ENCODE measurements around the gene COBLL1. TPM values are rescaled to one million over a fixed set of nuclear protein-coding genes. Genes with fewer than 3 reads are reported as not detected.

The COBLL1 gene
- total and polyA plus RNA-seq, 2 donors (not counting 1 experiment from before 2014, with no cell fraction given), result 10.1 to 11.9 TPM

DNA sequence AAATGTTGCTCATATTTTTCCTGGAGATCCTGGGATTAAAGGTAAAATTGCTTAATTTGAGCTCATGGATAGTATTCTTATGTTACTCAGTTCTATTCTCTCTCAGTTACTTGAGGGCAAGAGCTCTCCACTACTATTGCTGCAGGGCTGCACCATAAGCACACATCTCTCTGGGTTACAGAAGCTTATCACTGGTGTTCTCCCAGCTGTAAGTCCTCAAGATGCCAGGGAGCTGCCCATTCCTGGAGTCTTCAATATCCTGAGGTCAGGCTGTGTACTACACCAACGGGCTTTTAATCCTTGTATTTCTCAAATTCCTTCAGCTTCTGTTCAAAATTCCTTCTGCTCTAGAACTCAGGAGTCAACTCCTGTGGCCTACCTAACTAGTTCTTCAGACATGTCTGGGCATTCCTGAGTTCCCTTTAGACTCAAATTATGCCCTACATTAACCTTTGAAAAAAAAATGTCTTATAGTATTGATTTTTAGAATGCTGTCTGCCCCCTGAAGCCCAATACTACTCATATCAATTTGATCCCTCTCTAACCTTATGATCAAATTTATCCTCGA, 17.7 kb upstream of the COBLL1 start:
- no peaks in the 10 kb centered on the region for H3K4me1 ChIP-seq (ENCODE audit: control insufficient read depth, extremely low read depth, insufficient read depth, low read length)
- H3K27ac ChIP-seq (ENCODE audit: insufficient read depth, low read length), result no peak overlapping the region
- no peak overlapping the region for H3K4me3 ChIP-seq (replicated peaks in 1 of 4; ENCODE audit: control extremely low read depth in 1 of 4, insufficient read depth in 1 of 4, low read depth in 3 of 4, low read length in 4 of 4)
- DNase-seq (ENCODE audit: low read depth in 2 of 2), result no peak
- H4K20me1 ChIP-seq (ENCODE audit: control insufficient read depth, extremely low read depth, insufficient read depth, low read length), result no peaks in the 10 kb centered on the region
- H3K79me2 ChIP-seq (ENCODE audit: control insufficient read depth, insufficient read depth, low read length), result no peaks in the 10 kb centered on the region
- H3K27me3 ChIP-seq (ENCODE audit: control insufficient read depth, insufficient read depth, low read length), result no peaks in the 10 kb centered on the region
- H3K36me3 ChIP-seq (ENCODE audit: control insufficient read depth, insufficient read depth, low read length), result no peaks in the 10 kb centered on the region
- H3K9ac ChIP-seq (ENCODE audit: insufficient read depth, low read length), result no peak overlapping the region
- H3K9me3 ChIP-seq (ENCODE audit: control insufficient read depth, insufficient read depth, low read depth, low read length), result no peaks in the 10 kb centered on the region
- no peak overlapping the region for H3K4me2 ChIP-seq (ENCODE audit: extremely low read depth, insufficient read depth, low read length)
- no peak overlapping the region for H2AFZ ChIP-seq (ENCODE audit: low read length)
- TF ChIP-seq EZH2 (IDR thresholded peaks at IDR 0.05; ENCODE audit: low read length, missing control alignments) (no peak), CTCF (conservative IDR thresholded peaks at IDR 0.05 in 1 of 2, IDR thresholded peaks at IDR 0.05 in 1 of 2; ENCODE audit: low read depth in 1 of 2, low read length in 2 of 2) (no peak)

DNA sequence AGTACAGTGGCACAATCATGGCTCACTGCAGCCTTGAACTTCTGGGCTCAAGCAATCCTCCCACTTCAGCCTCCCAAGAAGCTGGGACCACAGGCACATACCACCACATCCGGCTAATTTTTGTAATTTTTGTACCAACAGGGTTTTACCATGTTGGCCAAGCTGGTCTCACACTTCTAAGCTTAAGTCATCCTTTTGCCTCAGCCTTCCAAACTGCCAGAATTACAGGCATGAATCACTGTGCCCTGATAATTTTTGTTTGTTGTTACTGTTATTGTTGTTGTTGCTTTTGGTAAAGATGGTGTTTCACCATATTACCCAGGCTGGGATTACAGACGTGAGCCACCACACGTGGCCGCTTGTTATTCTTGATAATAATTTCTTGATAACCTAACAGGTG, 10.5 kb upstream of the COBLL1 start:
- Histone ChIP-seq H3K4me2 (ENCODE audit: extremely low read depth, insufficient read depth, low read length) (no peak overlapping the region), H3K27me3 (ENCODE audit: control insufficient read depth, insufficient read depth, low read length) (no peaks in the 10 kb centered on the region), H3K27ac (ENCODE audit: insufficient read depth, low read length) (no peak overlapping the region), H3K9me3 (ENCODE audit: control insufficient read depth, insufficient read depth, low read depth, low read length) (no peaks in the 10 kb centered on the region), H3K79me2 (ENCODE audit: control insufficient read depth, insufficient read depth, low read length) (no peaks in the 10 kb centered on the region), H3K9ac (ENCODE audit: insufficient read depth, low read length) (no peak overlapping the region), H3K4me3 (replicated peaks in 1 of 4; ENCODE audit: control extremely low read depth in 1 of 4, insufficient read depth in 1 of 4, low read depth in 3 of 4, low read length in 4 of 4) (no peak overlapping the region), H3K36me3 (ENCODE audit: control insufficient read depth, insufficient read depth, low read length) (no peaks in the 10 kb centered on the region), H3K4me1 (ENCODE audit: control insufficient read depth, extremely low read depth, insufficient read depth, low read length) (no peaks in the 10 kb centered on the region), H2AFZ (ENCODE audit: low read length) (no peak overlapping the region), H4K20me1 (ENCODE audit: control insufficient read depth, extremely low read depth, insufficient read depth, low read length) (no peaks in the 10 kb centered on the region)
- TF ChIP-seq EZH2 (IDR thresholded peaks at IDR 0.05; ENCODE audit: low read length, missing control alignments), result no peak
- no peak for TF ChIP-seq CTCF (conservative IDR thresholded peaks at IDR 0.05 in 1 of 2, IDR thresholded peaks at IDR 0.05 in 1 of 2; ENCODE audit: low read depth in 1 of 2, low read length in 2 of 2)
- DNase-seq (ENCODE audit: low read depth in 2 of 2), result no peak

GRCh38 chr2:164850235-164850634, 8.6 kb upstream of the COBLL1 start:
- Histone ChIP-seq H3K27me3 (ENCODE audit: control insufficient read depth, insufficient read depth, low read length) (no peaks in the 10 kb centered on the region), H3K4me3 (replicated peaks in 1 of 4; ENCODE audit: control extremely low read depth in 1 of 4, insufficient read depth in 1 of 4, low read depth in 3 of 4, low read length in 4 of 4) (no peak overlapping the region), H3K4me2 (ENCODE audit: extremely low read depth, insufficient read depth, low read length) (no peak overlapping the region), H3K27ac (ENCODE audit: insufficient read depth, low read length) (no peak overlapping the region), H3K4me1 (ENCODE audit: control insufficient read depth, extremely low read depth, insufficient read depth, low read length) (no peaks in the 10 kb centered on the region), H3K9ac (ENCODE audit: insufficient read depth, low read length) (no peak overlapping the region), H3K9me3 (ENCODE audit: control insufficient read depth, insufficient read depth, low read depth, low read length) (no peaks in the 10 kb centered on the region), H3K36me3 (ENCODE audit: control insufficient read depth, insufficient read depth, low read length) (no peaks in the 10 kb centered on the region), H2AFZ (ENCODE audit: low read length) (no peak overlapping the region), H4K20me1 (ENCODE audit: control insufficient read depth, extremely low read depth, insufficient read depth, low read length) (no peaks in the 10 kb centered on the region), H3K79me2 (ENCODE audit: control insufficient read depth, insufficient read depth, low read length) (no peaks in the 10 kb centered on the region)
- DNase-seq (ENCODE audit: low read depth in 2 of 2), result no peak
- no peak for TF ChIP-seq CTCF (conservative IDR thresholded peaks at IDR 0.05 in 1 of 2, IDR thresholded peaks at IDR 0.05 in 1 of 2; ENCODE audit: low read depth in 1 of 2, low read length in 2 of 2)
- TF ChIP-seq EZH2 (IDR thresholded peaks at IDR 0.05; ENCODE audit: low read length, missing control alignments), result no peak

Data from fibroblast of lung (primary cell).